Upper lobe of left lung (tissue), 6 donors: ENCODE data around the gene KCTD5. TPM values are rescaled to one million over a fixed set of nuclear protein-coding genes. Genes with fewer than 3 reads are reported as not detected.
A peak's percentile ranks its signal among the peaks of the same experiment; 100 is the strongest.
"Not testable (repeated sequence)": the region's sequence is repeated elsewhere in the genome, so short reads cannot be mapped to it uniquely, and the experiment has no call there.

Experiments
- ATAC-seq, 2 donors: fragments of 200-7000 bp; cut with Tn5 transposase; one replicate each; pipeline ENCODE4 v1.9.1; 2022; ENCODE audit warnings: mild to moderate bottlenecking in 2 of 2, moderate library complexity in 2 of 2; ENCODE audit not compliant: low FRiP score in 2 of 2
- DNase-seq, 2 donors: peaks; one replicate each; pipeline ENCODE4 v3.0.0-alpha.2; 2019 to 2020
- H3K27ac ChIP-seq, 4 donors: fragments of 200-600 bp; sonication (generic); one replicate each; pipeline ENCODE4 v1.5.1; 2016 to 2019
- H3K27me3 ChIP-seq, 4 donors: fragments of 200-600 bp; sonication (generic); one replicate each; pipeline ENCODE4 v1.5.1; 2017 to 2019
- H3K36me3 ChIP-seq, 4 donors: fragments of 200-600 bp; sonication (generic); one replicate each; pipeline ENCODE4 v1.5.1; 2016 to 2019
- H3K4me1 ChIP-seq, 4 donors: fragments of 200-600 bp; sonication (generic); one replicate each; pipeline ENCODE4 v1.5.1; 2018 to 2019
- H3K4me3 ChIP-seq, 4 donors: fragments of 200-600 bp; sonication (generic); one replicate each; pipeline ENCODE4 v1.5.1; 2017 to 2019; ENCODE audit warnings: mild to moderate bottlenecking in 2 of 4, moderate library complexity in 1 of 4
- H3K9me3 ChIP-seq, 4 donors: fragments of 200-600 bp; sonication (generic); one replicate each; pipeline ENCODE4 v1.5.1; 2018 to 2019
- CTCF ChIP-seq, 6 experiments: fragments of 450-650 bp in 4 of 6; fragments of 200-600 bp in 2 of 6; sonication (generic) in 2 of 6; IDR thresholded peaks; one replicate each; pipeline ENCODE4 v1.5.1; 2016 to 2019; ENCODE audit warnings: antibody characterized with exemption in 6 of 6
- EP300 ChIP-seq, 4 donors: sonication (generic); formaldehyde crosslinking; IDR thresholded peaks; one replicate each; pipeline ENCODE4 v1.5.1; 2017; ENCODE audit warnings: antibody characterized with exemption in 4 of 4, control low read depth in 2 of 4
- POLR2A ChIP-seq, 4 donors: fragments of 450-650 bp; IDR thresholded peaks; one replicate each; pipeline ENCODE4 v1.5.1; 2016 to 2017; ENCODE audit warnings: antibody characterized with exemption in 4 of 4, mild to moderate bottlenecking in 2 of 4
- POLR2AphosphoS5 ChIP-seq, 2 donors: sonication (generic); formaldehyde crosslinking; IDR thresholded peaks; one replicate each; pipeline ENCODE4 v1.5.1; 2017; ENCODE audit warnings: antibody characterized with exemption in 2 of 2
- WGBS, 2 donors: methylation state at CpG; one replicate each; pipeline ENCODE4 v1.1.5; 2017 to 2018; 5-methylcytosine and 5-hydroxymethylcytosine counted together
- total RNA-seq, 6 donors: library from RNA; depleted of rRNA in 4 of 6; stranded (reverse); fragments of >200 nt in 4 of 6; gene quantifications; one replicate each; pipeline versions ENCODE4 v1.1.0 to v1.2.1, GENCODE V29; 2016 to 2021
- donor health status: DM: no; HTN: no; CAD: no; lungs with moderate emphysema.
- donor health status: DM: no; HTN: yes; CAD: no; lungs with severe emphysema.

Gene KCTD5
- 10 to 100 TPM; 25.7 to 45.5 (median 33.0) TPM for total RNA-seq

- H3K4me1 ChIP-seq, result peaks cover 14 to 35% (median 22%) of the 10 kb centered on the region in 4 donors
- H3K36me3 ChIP-seq, result no peaks in the 10 kb centered on the region
- ATAC-seq (peak; percentile 97), DNase-seq (peak; percentile 96 to 99)
- peak in 3 of 4 donors; percentile 81 to 95 (median 85) for TF ChIP-seq POLR2A (IDR thresholded peaks at IDR 0.05)
- peak in 2 of 6 experiments; percentile 16 to 54 for TF ChIP-seq CTCF (IDR thresholded peaks at IDR 0.05)
- peak in 1 of 4 donors; percentile 64 for TF ChIP-seq EP300 (IDR thresholded peaks at IDR 0.05)
- peak; percentile 98 to 99 for TF ChIP-seq POLR2AphosphoS5 (IDR thresholded peaks at IDR 0.05)
- peak within 1 kb of the TSS; percentile 81 to 94 (median 92) for H3K27ac ChIP-seq
- peak within 1 kb of the TSS; percentile 86 to 99 (median 99) for H3K4me3 ChIP-seq
- WGBS, 2 donors, result 1% methylated on average over 39 to 45 of the region's 73 CpGs
- H3K9me3 ChIP-seq, result no peaks in the 10 kb centered on the region
- no peaks in the 10 kb centered on the region for H3K27me3 ChIP-seq
Measured at GRCh38 chr16:2682209-2683021, at the start of gene KCTD5. KCTD5 (plus strand) TSS chr16:2682523; CDS start chr16:2682549, 26 bp downstream.

GRCh38 chr16:2639071-2639721, 43.1 kb upstream of the KCTD5 start:
- peak in 1 of 2 donors; percentile 43 for DNase-seq
- peak; percentile 88 to 89 for ATAC-seq
- WGBS, 2 donors, result 20% methylated on average over 1 of the region's 12 CpGs; no CpG with 5 or more reads in 1 of the 2 donors
- H3K36me3 ChIP-seq, H3K27ac ChIP-seq, H3K4me3 ChIP-seq, H3K4me1 ChIP-seq, H3K9me3 ChIP-seq, H3K27me3 ChIP-seq: not testable (repeated sequence)

- DNase-seq, H3K4me3 ChIP-seq, H3K9me3 ChIP-seq, H3K27ac ChIP-seq, H3K4me1 ChIP-seq, H3K36me3 ChIP-seq, H3K27me3 ChIP-seq: not testable (repeated sequence)
- 65% methylated on average over 4 of the region's 9 CpGs; no CpG with 5 or more reads in 1 of the 2 donors for WGBS, 2 donors
- peak; percentile 72 to 87 for ATAC-seq
Measured at GRCh38 chr16:2639722-2640072, 42.6 kb upstream of the KCTD5 start.

GRCh38 chr16:2642561-2642960, 39.8 kb upstream of the KCTD5 start:
- not testable (repeated sequence) for H3K4me3 ChIP-seq, H3K9me3 ChIP-seq, H3K4me1 ChIP-seq, H3K27ac ChIP-seq, DNase-seq, H3K36me3 ChIP-seq, H3K27me3 ChIP-seq, ATAC-seq
- whole genome bisulfite sequencing, 2 donors, result no CpG with 5 or more reads among the region's 17 CpGs

GRCh38 chr16:2644754-2645453, 37.4 kb upstream of the KCTD5 start:
- H3K4me3 ChIP-seq, DNase-seq, H3K27ac ChIP-seq, H3K9me3 ChIP-seq, H3K36me3 ChIP-seq, H3K4me1 ChIP-seq, H3K27me3 ChIP-seq: not testable (repeated sequence)
- whole genome bisulfite sequencing, 2 donors, result no CpG with 5 or more reads among the region's 12 CpGs
- peak; percentile 39 to 78 for ATAC-seq

GRCh38 chr16:2651268-2651871, 31.0 kb upstream of the KCTD5 start:
- not testable (repeated sequence) for H3K27me3 ChIP-seq, H3K9me3 ChIP-seq, H3K4me3 ChIP-seq, H3K27ac ChIP-seq, H3K36me3 ChIP-seq, H3K4me1 ChIP-seq, DNase-seq
- no CpG with 5 or more reads among the region's 14 CpGs for WGBS, 2 donors
- peak; percentile 42 to 69 for ATAC-seq

- WGBS, 2 donors, result no CpG with 5 or more reads among the region's 13 CpGs
- H3K36me3 ChIP-seq, DNase-seq, ATAC-seq, H3K9me3 ChIP-seq, H3K27me3 ChIP-seq, H3K27ac ChIP-seq, H3K4me3 ChIP-seq, H3K4me1 ChIP-seq: not testable (repeated sequence)
Measured at GRCh38 chr16:2653915-2654314, 28.4 kb upstream of the KCTD5 start.

GRCh38 chr16:2654949-2655348, 27.4 kb upstream of the KCTD5 start:
- DNase-seq, H3K27ac ChIP-seq, H3K36me3 ChIP-seq, H3K27me3 ChIP-seq, ATAC-seq, H3K9me3 ChIP-seq, H3K4me1 ChIP-seq, H3K4me3 ChIP-seq: not testable (repeated sequence)
- WGBS, 2 donors, result 60% methylated on average over 1 of the region's 8 CpGs; no CpG with 5 or more reads in 1 of the 2 donors
